Testis (tissue), 3 donors: ENCODE measurements around the gene PLB1. TPM values are rescaled to one million over a fixed set of nuclear protein-coding genes. Genes with fewer than 3 reads are reported as not detected.

Experiments used
- DNase-seq: peaks from one replicate; pipeline ENCODE4 v3.0.0-alpha.2; 2019
- H3K27ac ChIP-seq, 2 donors: fragments of 200-600 bp; sonication (generic); one replicate each; pipeline ENCODE4 v1.5.1; 2019
- H3K27me3 ChIP-seq: fragments of 200-600 bp; sonication (generic); one replicate; pipeline ENCODE4 v1.5.1; 2019
- H3K36me3 ChIP-seq: fragments of 200-600 bp; sonication (generic); one replicate; pipeline ENCODE4 v1.5.1; 2017; ENCODE audit warnings: low read depth; ENCODE audit errors: missing control alignments
- H3K4me1 ChIP-seq: fragments of 200-600 bp; sonication (generic); one replicate; pipeline ENCODE4 v1.5.1; 2019
- H3K4me3 ChIP-seq, 2 donors: fragments of 200-600 bp; sonication (generic); one replicate each; pipeline ENCODE4 v1.5.1; 2017 to 2019
- H3K9me3 ChIP-seq: fragments of 200-600 bp; sonication (generic); one replicate; pipeline ENCODE4 v1.5.1; 2017
- POLR2A ChIP-seq: fragments of 450-650 bp; IDR thresholded peaks from one replicate; pipeline ENCODE4 v1.6.1; 2017; ENCODE audit warnings: antibody characterized with exemption, mild to moderate bottlenecking, moderate library complexity
- WGBS, 2 donors: methylation state at CpG; one replicate each; pipeline ENCODE4 v1.1.5; 2018; 5-methylcytosine and 5-hydroxymethylcytosine counted together
- intact Hi-C: fragments of 100-400 bp; cut with DNase I; formaldehyde crosslinking; loops from one replicate; pipeline ENCODE4 v1.15.1; 2023; ENCODE audit warnings: low total_unique reads
- polyA plus RNA-seq: library from polyadenylated mRNA; stranded (reverse); fragments of 350-450 nt; fragmentation: Illumina TruSeq; extraction: RNeasy Lipid Tissue Mini Kit (QIAGEN cat#74804); gene quantifications from one replicate; pipeline ENCODE4 v1.2.3, GENCODE V29; 2014; ENCODE audit warnings: low read depth, low replicate concordance; ENCODE audit not compliant: insufficient read depth
- total RNA-seq, 2 donors: library from RNA; depleted of rRNA; stranded (reverse); fragments of >200 nt; gene quantifications; one replicate each; pipeline ENCODE4 v1.2.3, GENCODE V29; 2016
- TF ChIP-seq, protein P1 (sequence below), 3 experiments: fragments of 450-650 bp in 2 of 3; fragments of 200-600 bp in 1 of 3; sonication (generic) in 1 of 3; IDR thresholded peaks; one replicate each; pipeline ENCODE4 v1.5.1; 2016 to 2019; ENCODE audit warnings: antibody characterized with exemption in 3 of 3, mild to moderate bottlenecking in 2 of 3, moderate library complexity in 1 of 3

Gene PLB1
- total and polyA plus RNA-seq, 3 donors from 2014 or later = 7.6 to 10.9 (median 10.4) TPM

DNA sequence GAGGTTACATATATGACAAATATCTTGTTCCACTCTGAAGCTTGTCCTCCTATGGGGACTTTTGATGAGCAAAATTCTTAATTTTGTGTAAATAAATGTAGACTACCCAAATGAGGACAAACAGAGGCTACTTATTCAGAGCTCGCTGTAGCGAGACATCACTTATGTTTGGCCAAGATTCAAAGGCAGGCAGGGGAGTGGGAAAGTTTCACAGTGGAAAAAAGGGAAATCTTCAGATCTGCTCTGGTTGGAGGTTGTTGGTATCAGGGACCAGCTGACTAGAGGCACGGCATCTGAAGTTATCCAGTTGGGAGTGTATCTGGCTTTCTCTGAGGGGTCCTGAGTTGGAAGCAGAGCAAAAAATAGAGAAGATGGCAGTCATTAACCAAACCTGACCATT is 1.3 kb downstream of the PLB1 start:
- TF ChIP-seq POLR2A = no peak
- TF ChIP-seq, protein P1, sequence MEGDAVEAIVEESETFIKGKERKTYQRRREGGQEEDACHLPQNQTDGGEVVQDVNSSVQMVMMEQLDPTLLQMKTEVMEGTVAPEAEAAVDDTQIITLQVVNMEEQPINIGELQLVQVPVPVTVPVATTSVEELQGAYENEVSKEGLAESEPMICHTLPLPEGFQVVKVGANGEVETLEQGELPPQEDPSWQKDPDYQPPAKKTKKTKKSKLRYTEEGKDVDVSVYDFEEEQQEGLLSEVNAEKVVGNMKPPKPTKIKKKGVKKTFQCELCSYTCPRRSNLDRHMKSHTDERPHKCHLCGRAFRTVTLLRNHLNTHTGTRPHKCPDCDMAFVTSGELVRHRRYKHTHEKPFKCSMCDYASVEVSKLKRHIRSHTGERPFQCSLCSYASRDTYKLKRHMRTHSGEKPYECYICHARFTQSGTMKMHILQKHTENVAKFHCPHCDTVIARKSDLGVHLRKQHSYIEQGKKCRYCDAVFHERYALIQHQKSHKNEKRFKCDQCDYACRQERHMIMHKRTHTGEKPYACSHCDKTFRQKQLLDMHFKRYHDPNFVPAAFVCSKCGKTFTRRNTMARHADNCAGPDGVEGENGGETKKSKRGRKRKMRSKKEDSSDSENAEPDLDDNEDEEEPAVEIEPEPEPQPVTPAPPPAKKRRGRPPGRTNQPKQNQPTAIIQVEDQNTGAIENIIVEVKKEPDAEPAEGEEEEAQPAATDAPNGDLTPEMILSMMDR (IDR thresholded peaks at IDR 0.05) = no peak
- 85 to 88% methylated on average over 3 of the region's 3 CpGs for WGBS, 2 donors
- no peaks in the 10 kb centered on the region for H3K36me3 ChIP-seq
- H3K4me1 ChIP-seq = no peaks in the 10 kb centered on the region
- intact Hi-C loops = no loop called here
- H3K27me3 ChIP-seq = no peaks in the 10 kb centered on the region
- H3K4me3 ChIP-seq = no peak overlapping the region
- DNase-seq = no peak
- H3K27ac ChIP-seq = no peak overlapping the region
- H3K9me3 ChIP-seq = no peaks in the 10 kb centered on the region

DNA sequence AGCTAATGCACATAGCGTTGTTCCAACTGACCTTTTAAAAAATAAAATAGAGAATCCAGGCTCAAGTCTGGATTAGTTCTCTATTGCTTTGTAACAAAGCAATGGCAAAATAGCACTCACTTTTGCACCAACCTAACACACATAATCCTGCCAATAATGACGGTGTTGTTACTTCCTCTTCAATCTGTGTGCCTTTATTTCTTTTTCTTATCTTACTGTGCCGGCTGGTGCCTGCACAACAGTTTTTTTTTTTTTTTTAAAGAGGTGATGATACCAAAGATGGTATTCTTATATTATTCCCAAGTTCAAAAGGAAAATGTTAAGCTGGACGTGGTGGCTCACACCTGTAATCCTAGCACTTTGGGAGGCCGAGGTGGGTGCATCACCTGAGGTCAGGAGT is 3.4 kb downstream of the PLB1 start:
- TF ChIP-seq POLR2A = no peak
- TF ChIP-seq, protein P1 (IDR thresholded peaks at IDR 0.05) = no peak
- Histone ChIP-seq H3K27me3 (no peaks in the 10 kb centered on the region), H3K9me3 (no peaks in the 10 kb centered on the region), H3K36me3 (no peaks in the 10 kb centered on the region), H3K4me3 (no peak overlapping the region), H3K27ac (no peak overlapping the region), H3K4me1 (no peaks in the 10 kb centered on the region)
- intact Hi-C loops = no loop called here
- no peak for DNase-seq
- 82 to 85% methylated on average over 5 of the region's 5 CpGs for WGBS, 2 donors

DNA sequence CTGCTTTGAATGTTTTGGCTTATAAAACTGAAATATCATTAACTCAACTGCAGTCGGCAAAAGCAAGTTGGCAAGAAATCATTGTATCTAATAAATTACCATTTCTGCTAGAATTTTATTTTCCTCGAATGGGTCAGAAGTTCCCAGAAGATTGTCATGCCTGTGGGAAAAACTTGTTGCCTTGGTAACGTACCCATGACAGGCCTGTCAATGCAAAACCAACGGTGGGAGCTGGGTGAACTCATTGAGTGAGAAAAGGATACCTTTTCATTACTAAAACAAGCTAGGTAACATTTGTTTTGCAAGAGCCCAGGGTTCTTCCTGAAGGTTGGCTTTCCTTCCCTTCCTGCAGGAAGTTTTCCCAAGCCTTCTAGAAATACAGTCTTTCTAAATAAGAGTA is 9.5 kb downstream of the PLB1 start:
- Histone ChIP-seq H3K4me3 (no peak overlapping the region), H3K9me3 (no peaks in the 10 kb centered on the region), H3K4me1 (no peaks in the 10 kb centered on the region), H3K27me3 (no peaks in the 10 kb centered on the region), H3K27ac (no peak overlapping the region), H3K36me3 (no peaks in the 10 kb centered on the region)
- WGBS, 2 donors = 58 to 65% methylated on average over 4 of the region's 4 CpGs
- intact Hi-C loops = no loop called here
- no peak for TF ChIP-seq POLR2A
- TF ChIP-seq, protein P1 (IDR thresholded peaks at IDR 0.05) = no peak
- DNase-seq = no peak

DNA sequence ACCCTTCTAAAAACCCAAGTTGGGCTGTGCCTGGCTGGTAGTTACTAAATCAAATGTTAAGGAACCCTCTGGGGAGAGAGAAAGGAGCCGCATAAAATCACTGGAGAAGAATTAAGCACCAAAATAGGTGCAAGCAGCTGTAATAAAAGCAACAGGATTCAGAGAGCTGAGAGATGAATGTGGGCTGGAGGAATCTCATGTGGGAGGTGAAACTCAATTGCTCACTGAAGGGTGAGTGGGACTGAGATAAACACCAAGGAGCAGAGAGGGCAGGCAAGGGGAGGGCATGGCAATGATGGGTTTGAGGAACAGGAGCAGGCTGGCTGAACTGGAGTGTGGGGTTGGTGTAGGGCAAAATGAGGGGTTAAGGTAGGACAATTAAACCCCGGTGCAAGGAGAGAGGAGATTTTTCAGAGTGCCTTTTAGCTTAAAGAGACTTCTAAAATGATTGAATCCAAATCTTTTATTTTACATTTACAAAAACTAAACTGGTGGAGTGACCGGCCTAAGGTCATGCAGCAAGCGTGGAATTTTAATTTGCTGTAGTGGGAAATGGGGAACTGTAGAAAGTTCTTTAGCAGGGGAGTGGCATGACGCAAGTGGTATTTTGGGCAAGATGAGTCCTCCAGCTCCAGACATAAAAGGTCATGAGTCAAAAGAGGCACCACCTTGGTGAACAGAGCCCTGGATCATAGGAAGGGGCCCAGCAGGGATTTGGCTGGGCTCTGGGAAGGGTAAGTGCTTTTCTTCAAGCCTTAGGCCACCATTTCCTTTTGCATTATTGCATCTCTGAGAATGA is 10.5 kb downstream of the PLB1 start:
- no peak overlapping the region for H3K27ac ChIP-seq
- H3K27me3 ChIP-seq = no peaks in the 10 kb centered on the region
- no peaks in the 10 kb centered on the region for H3K4me1 ChIP-seq
- no peaks in the 10 kb centered on the region for H3K9me3 ChIP-seq
- DNase-seq = no peak
- H3K4me3 ChIP-seq = no peak overlapping the region
- WGBS, 2 donors = 86 to 87% methylated on average over 5 of the region's 5 CpGs
- intact Hi-C loops = no loop called here
- TF ChIP-seq, protein P1 (IDR thresholded peaks at IDR 0.05) = no peak
- TF ChIP-seq POLR2A = no peak
- H3K36me3 ChIP-seq = no peaks in the 10 kb centered on the region
